ENCODE data around the gene PTPRU. TPM values are rescaled to one million over a fixed set of nuclear protein-coding genes. Genes with fewer than 3 reads are reported as not detected.
A peak's percentile ranks its signal among the peaks of the same experiment; 100 is the strongest.

Gene PTPRU
- total and polyA plus RNA-seq, 2 of the 8 experiments (the other 6 are each of a cell fraction or from before 2014, with no cell fraction given): 33.8 to 41.8 TPM

- TF ChIP-seq GABPA (IDR thresholded peaks at IDR 0.05; ENCODE audit: borderline replicate concordance, insufficient read depth, low read length) (peak; percentile 18; the same call in 1 of the 2 replicates), SAP30 (IDR thresholded peaks at IDR 0.05; ENCODE audit: insufficient read depth, insufficient replicate concordance, low read length) (peak; percentile 40), HDAC2 (IDR thresholded peaks at IDR 0.05; ENCODE audit: borderline replicate concordance in 1 of 2, low read depth in 2 of 2, low read length in 2 of 2) (peak in 1 of 2 experiments; percentile 87; a peak in 1 of 4 replicates), ASH2L (IDR thresholded peaks at IDR 0.05; ENCODE audit: low read length) (peak; percentile 91), EGR1 (IDR thresholded peaks at IDR 0.05; ENCODE audit: borderline replicate concordance, low read depth, low read length) (peak; percentile 12; the same call in 1 of the 2 replicates), TEAD4 (IDR thresholded peaks at IDR 0.05; ENCODE audit: low read depth, low read length) (peak; percentile 65), SIX5 (IDR thresholded peaks at IDR 0.05; ENCODE audit: low read depth, low read length) (no peak), KDM4A (IDR thresholded peaks at IDR 0.05; ENCODE audit: low read depth, low read length, severe bottlenecking) (peak; percentile 89), SIN3A (conservative IDR thresholded peaks at IDR 0.05 in 1 of 2, IDR thresholded peaks at IDR 0.05 in 1 of 2; ENCODE audit: low read depth in 1 of 2, low read length in 2 of 2) (peak; percentile 80 to 91; a peak in 3 of 4 replicates), CREB1 (IDR thresholded peaks at IDR 0.05) (peak; percentile 99), TCF12 (IDR thresholded peaks at IDR 0.05; ENCODE audit: low read depth, low read length) (no peak), MAX (IDR thresholded peaks at IDR 0.05) (peak; percentile 91), MAFK (IDR thresholded peaks at IDR 0.05; ENCODE audit: low read depth, low read length) (no peak), PHF8 (conservative IDR thresholded peaks at IDR 0.05; ENCODE audit: low read depth, low read length) (peak; percentile 83), E2F6 (IDR thresholded peaks at IDR 0.05) (peak; percentile 82)
These were observed 5.6 kb upstream of the PTPRU start, which contains the start of gene MECR (continued) for GRCh38 chr1:29230553-29231378.

Measured in H1 (cell line).